OCI-LY3 (cell line): ENCODE measurements around the gene CDON.

Experiments used
- EZH2phosphoT487 ChIP-seq: fragments of 200-600 bp; shearing (Covaris generic); IDR thresholded peaks from 2 replicates; pipeline ENCODE4 v1.6.1; 2018; ENCODE audit warnings: antibody characterized with exemption, mixed run types, low read depth
- TF ChIP-seq, protein P1 (sequence below): fragments of 200-600, 300-600 bp; sonication (generic); IDR thresholded peaks from 2 replicates; pipeline ENCODE4 v1.5.1; 2014; ENCODE audit warnings: antibody characterized with exemption, low read length, low read depth

GRCh38 chr11:125958872-125959400 is 103.7 kb downstream of the CDON start:
- TF ChIP-seq, protein P1, sequence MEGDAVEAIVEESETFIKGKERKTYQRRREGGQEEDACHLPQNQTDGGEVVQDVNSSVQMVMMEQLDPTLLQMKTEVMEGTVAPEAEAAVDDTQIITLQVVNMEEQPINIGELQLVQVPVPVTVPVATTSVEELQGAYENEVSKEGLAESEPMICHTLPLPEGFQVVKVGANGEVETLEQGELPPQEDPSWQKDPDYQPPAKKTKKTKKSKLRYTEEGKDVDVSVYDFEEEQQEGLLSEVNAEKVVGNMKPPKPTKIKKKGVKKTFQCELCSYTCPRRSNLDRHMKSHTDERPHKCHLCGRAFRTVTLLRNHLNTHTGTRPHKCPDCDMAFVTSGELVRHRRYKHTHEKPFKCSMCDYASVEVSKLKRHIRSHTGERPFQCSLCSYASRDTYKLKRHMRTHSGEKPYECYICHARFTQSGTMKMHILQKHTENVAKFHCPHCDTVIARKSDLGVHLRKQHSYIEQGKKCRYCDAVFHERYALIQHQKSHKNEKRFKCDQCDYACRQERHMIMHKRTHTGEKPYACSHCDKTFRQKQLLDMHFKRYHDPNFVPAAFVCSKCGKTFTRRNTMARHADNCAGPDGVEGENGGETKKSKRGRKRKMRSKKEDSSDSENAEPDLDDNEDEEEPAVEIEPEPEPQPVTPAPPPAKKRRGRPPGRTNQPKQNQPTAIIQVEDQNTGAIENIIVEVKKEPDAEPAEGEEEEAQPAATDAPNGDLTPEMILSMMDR: no peak
- TF ChIP-seq EZH2phosphoT487: no peak
